VCaP (cell line): Measurements from ENCODE around the gene SYNGR2.

Source experiments
- H3K27ac ChIP-seq: fragments of 450-650 bp; 2 replicates; pipeline ENCODE4 v1.5.1; 2017
- CTCF ChIP-seq: fragments of 450-650 bp; conservative IDR thresholded peaks from 2 replicates; pipeline ENCODE4 v1.5.1; 2017; ENCODE audit warnings: mild to moderate bottlenecking, moderate library complexity

SYNGR2 gene

GRCh38 chr17:78164748-78165607 lies 3.4 kb upstream of the SYNGR2 start:
- no peak for TF ChIP-seq CTCF
- H3K27ac ChIP-seq = peak overlapping the region; percentile 80

- H3K27ac ChIP-seq = no peak overlapping the region
- TF ChIP-seq CTCF = no peak
Observed at GRCh38 chr17:78166416-78166815, 2.0 kb upstream of the SYNGR2 start.

- TF ChIP-seq CTCF = no peak
- H3K27ac ChIP-seq = peak overlapping the region; percentile 96
Observed at GRCh38 chr17:78168903-78169793, 767 bp downstream of the SYNGR2 start.

GRCh38 chr17:78170692-78171590 lies 2.6 kb downstream of the SYNGR2 start:
- no peak for TF ChIP-seq CTCF
- H3K27ac ChIP-seq = peak overlapping the region; percentile 96

GRCh38 chr17:78171591-78172248 lies 3.3 kb downstream of the SYNGR2 start:
- peak overlapping the region; percentile 96 for H3K27ac ChIP-seq

GRCh38 chr17:78172249-78173051 lies 4.1 kb downstream of the SYNGR2 start:
- TF ChIP-seq CTCF = no peak
- peak overlapping the region; percentile 96 for H3K27ac ChIP-seq
